HG03159 (cell line): ENCODE results near the gene CC2D1A.
"Not testable (repeated sequence)": the region's sequence is repeated elsewhere in the genome, so short reads cannot be mapped to it uniquely, and the experiment has no call there.

ENCODE experiments used
- ATAC-seq: cut with Tn5 transposase; IDR thresholded peaks from one replicate; pipeline ENCODE4 v1.9.1; 2021; ENCODE audit warnings: mild to moderate bottlenecking, moderate library complexity; ENCODE audit not compliant: unreplicated experiment

Gene CC2D1A

GRCh38 chr19:13960863-13961784 lies 55.1 kb downstream of the CC2D1A start:
- ATAC-seq = no peak

- ATAC-seq = no peak
Observed at GRCh38 chr19:13961826-13962698, 56.1 kb downstream of the CC2D1A start.

- no peak for ATAC-seq
Observed at GRCh38 chr19:13962699-13963602, 57.0 kb downstream of the CC2D1A start.

GRCh38 chr19:13963603-13964105 lies 57.7 kb downstream of the CC2D1A start:
- no peak for ATAC-seq

- ATAC-seq = no peak
Observed at GRCh38 chr19:13964776-13965175, 58.8 kb downstream of the CC2D1A start.

GRCh38 chr19:13965377-13965896 lies 59.4 kb downstream of the CC2D1A start:
- no peak for ATAC-seq

- no peak for ATAC-seq
Observed at GRCh38 chr19:13965926-13966683, 60.1 kb downstream of the CC2D1A start.

- no peak for ATAC-seq
Observed at GRCh38 chr19:13966684-13967128, 60.7 kb downstream of the CC2D1A start.

- not testable (repeated sequence) for ATAC-seq
Observed at GRCh38 chr19:13967206-13967605, 61.2 kb downstream of the CC2D1A start.

GRCh38 chr19:13968383-13968935 lies 62.5 kb downstream of the CC2D1A start:
- ATAC-seq = no peak

- ATAC-seq = no peak
Observed at GRCh38 chr19:13968999-13969398, 63.0 kb downstream of the CC2D1A start.

- ATAC-seq = no peak
Observed at GRCh38 chr19:13969897-13970296, 63.9 kb downstream of the CC2D1A start.

GRCh38 chr19:13971868-13972267 lies 65.9 kb downstream of the CC2D1A start:
- ATAC-seq = not testable (repeated sequence)

GRCh38 chr19:13972368-13973155 lies 66.6 kb downstream of the CC2D1A start:
- no peak for ATAC-seq

- ATAC-seq = not testable (repeated sequence)
Observed at GRCh38 chr19:13973479-13973878, 67.5 kb downstream of the CC2D1A start.

GRCh38 chr19:13974073-13974472 lies 68.1 kb downstream of the CC2D1A start:
- no peak for ATAC-seq

GRCh38 chr19:13975870-13976269 lies 69.9 kb downstream of the CC2D1A start:
- ATAC-seq = no peak

- ATAC-seq = no peak
Observed at GRCh38 chr19:13976446-13976845, 70.4 kb downstream of the CC2D1A start.
